GM23248 (cell line): Measurements from ENCODE around the gene SDC3.

Source experiments
- EZH2 ChIP-seq: fragments of 200-600 bp; sonication (generic); IDR thresholded peaks from 2 replicates; pipeline ENCODE4 v1.6.1; 2018; ENCODE audit warnings: antibody characterized with exemption, mild to moderate bottlenecking; ENCODE audit not compliant: insufficient read depth, poor library complexity, severe bottlenecking
- EZH2phosphoT487 ChIP-seq: fragments of 200-600 bp; sonication (generic); IDR thresholded peaks from 2 replicates; pipeline ENCODE4 v1.6.1; 2018; ENCODE audit warnings: antibody characterized with exemption, moderate library complexity, mild to moderate bottlenecking, low read depth; ENCODE audit not compliant: insufficient read depth

GRCh38 chr1:30879126-30879786 is 29.3 kb downstream of the SDC3 start:
- TF ChIP-seq EZH2 = no peak
- no peak for TF ChIP-seq EZH2phosphoT487
